ENCODE measurements around the gene FBXO45.
"Not testable (repeated sequence)": the region's sequence is repeated elsewhere in the genome, so short reads cannot be mapped to it uniquely, and the experiment has no call there.

FBXO45 gene

DNA sequence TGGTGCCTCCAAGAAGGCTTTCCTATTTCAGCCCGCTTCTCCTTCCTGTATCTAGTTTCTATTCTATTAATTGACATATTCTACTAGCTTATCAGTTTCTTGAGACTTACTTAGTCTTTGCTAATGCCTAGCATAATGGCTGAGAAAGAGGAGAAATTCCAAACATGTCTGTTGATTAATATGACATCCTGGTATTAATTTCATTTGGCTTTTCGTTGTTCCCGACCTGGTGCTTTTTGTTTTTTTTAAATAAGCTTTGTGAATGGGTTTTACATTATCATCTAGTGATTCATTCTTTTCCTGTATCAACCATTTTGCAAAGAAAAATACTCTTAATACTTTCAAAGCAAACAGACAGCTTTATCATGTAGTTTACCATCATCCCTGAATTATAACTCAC is 13.2 kb upstream of the FBXO45 start:
- DNase-seq (ENCODE audit: low read depth in 1 of 2, low spot score in 1 of 2), result no peak

DNA sequence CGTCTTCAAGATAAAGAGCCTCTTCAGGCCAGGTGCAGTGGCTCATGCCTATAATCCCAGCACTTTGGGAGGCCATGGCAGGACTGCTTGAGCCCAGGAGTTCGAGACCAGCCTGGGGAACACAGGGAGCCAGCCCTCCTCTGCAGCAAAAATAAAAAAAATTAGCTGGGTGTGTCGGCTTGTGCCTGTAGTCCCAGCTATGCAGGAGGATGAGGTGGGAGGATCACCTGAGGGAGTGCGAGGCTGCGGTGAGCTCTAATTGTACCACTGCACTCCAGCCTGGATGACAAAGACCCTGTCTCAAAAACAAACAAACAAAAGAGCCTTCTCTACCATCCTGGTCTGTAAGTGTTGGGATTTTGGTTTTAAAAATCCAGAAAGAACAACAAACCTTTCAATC is 11.2 kb upstream of the FBXO45 start:
- no peak for DNase-seq (ENCODE audit: low read depth in 1 of 2, low spot score in 1 of 2)

- no peak for DNase-seq (ENCODE audit: low read depth in 1 of 2, low spot score in 1 of 2)
Measured at GRCh38 chr3:196558476-196558875, 10.0 kb upstream of the FBXO45 start.

GRCh38 chr3:196559826-196560225 is 8.6 kb upstream of the FBXO45 start:
- DNase-seq (ENCODE audit: low read depth in 1 of 2, low spot score in 1 of 2), result no peak

DNA sequence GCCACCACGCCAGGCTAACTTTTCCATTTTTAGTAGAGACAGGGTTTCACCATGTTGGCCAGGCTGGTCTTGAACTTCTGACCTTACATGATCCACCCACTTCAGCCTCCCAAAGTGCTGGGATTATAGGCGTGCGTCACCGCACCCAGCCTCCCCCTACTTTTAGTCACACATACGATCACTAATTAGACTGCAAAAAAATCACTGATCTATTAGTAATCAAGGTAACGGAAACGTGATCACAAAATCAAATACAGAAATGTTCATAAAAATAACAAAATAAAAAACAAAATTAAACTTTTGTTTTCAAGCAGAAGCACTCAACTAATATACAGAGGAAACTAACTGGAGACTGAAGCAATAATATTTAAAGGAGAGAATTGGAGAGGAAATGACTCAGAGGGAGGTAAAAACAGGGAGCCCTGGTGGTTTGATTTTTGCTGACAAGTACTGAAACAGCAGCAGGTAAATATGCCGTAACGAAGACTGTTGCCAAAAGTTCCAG is 4.7 kb upstream of the FBXO45 start:
- no peak for DNase-seq (ENCODE audit: low read depth in 1 of 2, low spot score in 1 of 2)

DNA sequence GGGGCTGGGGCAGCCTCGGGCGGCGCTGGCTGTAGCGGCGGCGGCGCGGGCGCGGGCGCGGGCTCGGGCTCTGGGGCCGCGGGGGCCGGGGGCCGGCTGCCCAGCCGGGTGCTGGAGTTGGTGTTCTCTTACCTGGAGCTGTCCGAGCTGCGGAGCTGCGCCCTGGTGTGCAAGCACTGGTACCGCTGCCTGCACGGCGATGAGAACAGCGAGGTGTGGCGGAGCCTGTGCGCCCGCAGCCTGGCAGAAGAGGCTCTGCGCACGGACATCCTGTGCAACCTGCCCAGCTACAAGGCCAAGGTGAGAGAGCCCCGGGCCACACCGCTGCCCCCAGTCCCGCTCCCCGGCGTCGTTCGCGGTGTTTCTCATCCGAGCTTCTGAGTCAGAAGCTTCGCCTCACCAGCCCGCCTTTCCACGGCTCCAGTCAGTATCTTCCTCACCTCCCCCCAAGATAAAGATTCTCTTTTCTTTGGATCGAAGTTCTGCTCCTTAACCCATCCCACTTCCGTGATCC is 600 bp downstream of the FBXO45 start:
- peak; percentile 25 to 26 for DNase-seq (ENCODE audit: low read depth in 1 of 2, low spot score in 1 of 2)

- DNase-seq (ENCODE audit: low read depth in 1 of 2, low spot score in 1 of 2), result not testable (repeated sequence)
Measured at GRCh38 chr3:196570332-196570731, 1.9 kb downstream of the FBXO45 start.

- no peak for DNase-seq (ENCODE audit: low read depth in 1 of 2, low spot score in 1 of 2)
Measured at GRCh38 chr3:196572389-196572788, 3.9 kb downstream of the FBXO45 start.

DNA sequence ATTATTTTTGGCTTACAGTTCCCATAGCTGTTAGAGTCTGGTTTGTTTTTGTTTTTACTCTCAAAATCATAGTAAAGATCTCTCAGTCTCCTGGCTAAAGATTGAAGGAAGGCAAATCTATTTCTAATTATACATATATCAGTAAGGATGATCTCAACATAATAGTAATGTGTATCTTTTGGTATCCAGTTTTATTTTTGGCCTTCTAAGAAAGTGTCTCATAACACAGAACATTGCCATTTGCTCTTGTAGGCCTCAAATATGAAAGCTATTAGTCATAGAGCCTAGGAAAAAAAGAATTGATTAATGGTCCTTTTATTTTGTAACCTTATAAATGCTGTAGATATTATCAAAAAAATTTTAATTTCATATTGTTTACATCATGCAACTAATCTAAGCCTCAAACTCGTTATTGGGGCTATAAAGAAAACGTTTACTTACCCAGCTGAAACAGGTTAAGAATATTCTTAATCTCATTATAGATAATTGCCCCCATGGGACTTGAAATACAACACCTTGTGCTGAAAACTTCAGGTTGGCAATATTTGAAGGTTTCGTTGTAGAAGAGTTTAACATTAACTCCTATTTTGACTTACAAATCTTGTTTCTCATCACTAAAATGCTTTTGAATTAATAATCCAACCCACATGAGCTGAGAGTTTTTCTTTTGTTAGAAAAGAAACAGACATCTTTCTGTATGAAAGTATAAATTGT is 16.7 kb downstream of the FBXO45 start:
- DNase-seq (ENCODE audit: low read depth in 1 of 2, low spot score in 1 of 2), result no peak

- no peak for DNase-seq (ENCODE audit: low read depth in 1 of 2, low spot score in 1 of 2)
Measured at GRCh38 chr3:196590279-196590678, 21.8 kb downstream of the FBXO45 start.

DNA sequence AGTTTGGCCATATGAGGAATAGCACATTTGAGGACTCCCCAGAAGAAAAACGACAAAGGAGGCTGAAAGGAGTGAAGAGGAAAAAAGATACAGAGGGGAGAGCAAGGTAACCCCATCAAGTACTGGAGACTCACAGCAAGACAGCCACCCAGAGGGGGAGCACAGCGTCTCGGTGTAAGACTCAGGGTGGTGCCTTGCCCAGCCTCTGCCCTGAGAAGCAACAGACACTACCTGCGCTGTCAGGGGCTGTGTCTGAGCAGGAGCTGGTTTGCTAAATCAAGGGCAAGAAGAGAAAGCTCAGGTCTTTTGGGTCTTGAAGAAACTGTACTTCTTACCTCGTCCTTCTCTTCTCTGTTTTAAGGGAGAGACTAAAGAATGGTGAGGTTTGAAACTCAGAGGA is 27.9 kb downstream of the FBXO45 start:
- no peak for DNase-seq (ENCODE audit: low read depth in 1 of 2, low spot score in 1 of 2)

DNA sequence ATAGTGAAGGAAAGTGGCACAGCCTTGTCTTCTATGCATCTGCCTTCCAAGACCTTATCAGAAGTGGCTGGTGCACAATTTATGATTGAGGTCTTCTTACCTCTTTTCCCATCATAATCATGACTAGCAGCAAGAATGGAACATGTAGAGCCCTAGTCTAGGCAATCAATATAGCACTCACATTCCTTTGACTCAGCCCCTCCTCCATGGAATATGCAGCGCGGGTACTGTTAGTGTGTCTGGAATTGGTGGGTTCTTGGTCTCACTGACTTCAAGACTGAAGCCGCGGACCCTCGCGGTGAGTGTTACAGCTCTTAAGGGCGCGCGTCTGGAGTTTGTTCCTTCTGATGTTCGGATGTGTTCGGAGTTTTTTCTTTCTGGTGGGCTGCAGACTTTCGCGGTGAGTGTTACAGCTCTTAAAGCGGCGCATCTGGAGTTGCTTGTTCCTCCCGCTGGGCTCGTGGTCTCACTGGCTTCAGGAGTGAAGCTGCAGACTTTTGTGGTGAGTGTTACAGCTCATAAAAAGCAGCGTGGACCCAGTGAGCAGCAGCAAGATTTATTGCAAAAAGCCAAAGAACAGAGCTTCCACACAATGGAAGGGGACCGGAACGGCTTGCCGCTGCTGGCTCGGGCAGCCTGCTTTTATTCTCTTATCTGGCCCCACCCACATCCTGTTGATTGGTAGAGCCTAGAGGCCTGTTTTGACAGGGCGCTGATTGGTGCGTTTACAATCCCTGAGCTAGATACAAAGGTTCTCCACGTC is 29.7 kb downstream of the FBXO45 start:
- DNase-seq (ENCODE audit: low read depth in 1 of 2, low spot score in 1 of 2), result not testable (repeated sequence)

DNA sequence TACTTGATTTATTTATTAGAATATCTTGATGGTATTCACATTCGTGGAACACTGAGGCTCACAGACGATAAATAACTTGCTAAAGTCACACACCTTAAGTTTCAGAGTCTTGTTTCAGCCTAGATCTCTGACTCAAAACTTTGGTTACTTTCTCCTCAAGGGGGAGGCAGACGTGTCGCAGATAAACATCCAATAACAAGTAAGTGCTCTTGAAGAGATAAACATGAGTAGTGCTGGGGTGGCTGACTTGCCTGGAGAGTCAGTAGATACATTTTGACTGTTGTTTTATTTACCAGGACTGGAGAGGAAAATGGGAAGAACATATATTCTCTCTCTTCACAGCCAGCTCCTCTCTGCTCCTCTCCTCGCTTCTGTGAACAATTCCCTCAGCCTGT is 31.3 kb downstream of the FBXO45 start:
- DNase-seq (ENCODE audit: low read depth in 1 of 2, low spot score in 1 of 2), result no peak

- DNase-seq (ENCODE audit: low read depth in 1 of 2, low spot score in 1 of 2), result no peak
Measured at GRCh38 chr3:196600359-196600758, 31.9 kb downstream of the FBXO45 start.

GRCh38 chr3:196602673-196603072 is 34.2 kb downstream of the FBXO45 start:
- DNase-seq (ENCODE audit: low read depth in 1 of 2, low spot score in 1 of 2), result no peak

DNA sequence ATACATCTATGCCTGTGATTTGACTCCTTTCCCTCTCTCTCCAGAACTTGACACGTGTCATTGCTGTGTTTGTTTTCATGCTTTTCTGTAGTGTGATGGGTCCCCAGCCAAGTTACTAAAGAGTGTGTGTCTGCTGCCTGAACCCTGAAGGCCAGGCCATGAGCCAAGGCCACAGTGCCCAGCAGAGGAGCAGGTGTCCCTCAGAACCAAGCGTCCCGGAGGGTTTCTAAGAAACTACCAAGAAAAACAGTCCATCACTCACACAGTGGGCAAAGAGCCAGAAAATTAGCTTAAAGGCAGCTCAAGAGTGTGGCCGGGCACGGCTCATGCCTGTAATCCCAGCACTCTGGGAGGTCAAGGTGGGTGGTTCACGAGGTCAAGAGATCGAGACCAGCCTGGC is 35.2 kb downstream of the FBXO45 start:
- no peak for DNase-seq (ENCODE audit: low read depth in 1 of 2, low spot score in 1 of 2)

DNA sequence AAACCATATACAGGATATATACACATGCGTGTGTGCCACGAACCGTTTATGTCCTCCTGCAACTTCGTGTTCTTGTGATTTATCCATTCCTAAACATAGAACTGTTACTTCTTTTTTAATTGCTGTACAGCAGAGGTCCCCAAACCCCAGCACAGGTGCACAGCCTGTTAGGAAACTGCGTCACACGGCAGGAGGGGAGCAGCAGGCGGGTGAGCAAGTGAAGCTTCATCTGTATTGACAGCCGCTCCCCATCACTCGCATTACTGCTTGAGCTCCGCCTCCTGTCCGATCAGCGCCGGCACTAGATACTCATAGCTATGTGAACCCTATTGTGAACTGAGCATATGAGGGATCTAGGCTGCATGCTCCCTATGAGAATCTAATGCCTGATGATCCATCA is 36.1 kb downstream of the FBXO45 start:
- DNase-seq (ENCODE audit: low read depth in 1 of 2, low spot score in 1 of 2), result peak in 1 of 2 donors; percentile 15

GRCh38 chr3:196608693-196609092 is 40.2 kb downstream of the FBXO45 start:
- DNase-seq (ENCODE audit: low read depth in 1 of 2, low spot score in 1 of 2), result no peak

GRCh38 chr3:196609343-196609775 is 40.9 kb downstream of the FBXO45 start:
- peak; percentile 90 to 94 for DNase-seq (ENCODE audit: low read depth in 1 of 2, low spot score in 1 of 2)

GRCh38 chr3:196609805-196610515 is 41.5 kb downstream of the FBXO45 start:
- DNase-seq (ENCODE audit: low read depth in 1 of 2, low spot score in 1 of 2), result no peak

GRCh38 chr3:196611761-196612483 is 43.5 kb downstream of the FBXO45 start:
- DNase-seq (ENCODE audit: low read depth in 1 of 2, low spot score in 1 of 2), result no peak
